Right ventricle myocardium inferior (tissue), 1 donor: Measurements from ENCODE around the gene ELF3. TPM values are rescaled to one million over a fixed set of nuclear protein-coding genes. Genes with fewer than 3 reads are reported as not detected.
"Not testable (repeated sequence)": the region's sequence is repeated elsewhere in the genome, so short reads cannot be mapped to it uniquely, and the experiment has no call there.

Experiments used
- ATAC-seq: fragments of 200-7000 bp; cut with Tn5 transposase; one replicate; pipeline ENCODE4 v1.9.1; 2020; ENCODE audit warnings: mild to moderate bottlenecking, moderate library complexity
- DNase-seq: peaks from one replicate; pipeline ENCODE4 v3.0.0; 2021; ENCODE audit errors: missing footprints
- intact Hi-C: fragments of 100-400 bp; cut with DNase I; formaldehyde crosslinking; loops from one replicate; pipeline ENCODE4 v1.11.0; 2022
- long read RNA-seq: library from polyadenylated mRNA; unstranded; transcript quantifications from one replicate; pipeline ENCODE4 v2.0.0, GENCODE V29; 2021
- total RNA-seq: library from RNA; stranded (reverse); fragmentation: NEBNext Ultra II Directional; extraction: Animal tissue kit (Norgen Biotek cat#: 25700); gene quantifications from one replicate; pipeline ENCODE4 v1.2.1, GENCODE V29; 2021
- donor health status: DM: no; HTN: yes; CAD: no; lungs with severe emphysema.

Gene ELF3
- 0.54 TPM for total RNA-seq
- long read RNA-seq = 0 reads

DNA sequence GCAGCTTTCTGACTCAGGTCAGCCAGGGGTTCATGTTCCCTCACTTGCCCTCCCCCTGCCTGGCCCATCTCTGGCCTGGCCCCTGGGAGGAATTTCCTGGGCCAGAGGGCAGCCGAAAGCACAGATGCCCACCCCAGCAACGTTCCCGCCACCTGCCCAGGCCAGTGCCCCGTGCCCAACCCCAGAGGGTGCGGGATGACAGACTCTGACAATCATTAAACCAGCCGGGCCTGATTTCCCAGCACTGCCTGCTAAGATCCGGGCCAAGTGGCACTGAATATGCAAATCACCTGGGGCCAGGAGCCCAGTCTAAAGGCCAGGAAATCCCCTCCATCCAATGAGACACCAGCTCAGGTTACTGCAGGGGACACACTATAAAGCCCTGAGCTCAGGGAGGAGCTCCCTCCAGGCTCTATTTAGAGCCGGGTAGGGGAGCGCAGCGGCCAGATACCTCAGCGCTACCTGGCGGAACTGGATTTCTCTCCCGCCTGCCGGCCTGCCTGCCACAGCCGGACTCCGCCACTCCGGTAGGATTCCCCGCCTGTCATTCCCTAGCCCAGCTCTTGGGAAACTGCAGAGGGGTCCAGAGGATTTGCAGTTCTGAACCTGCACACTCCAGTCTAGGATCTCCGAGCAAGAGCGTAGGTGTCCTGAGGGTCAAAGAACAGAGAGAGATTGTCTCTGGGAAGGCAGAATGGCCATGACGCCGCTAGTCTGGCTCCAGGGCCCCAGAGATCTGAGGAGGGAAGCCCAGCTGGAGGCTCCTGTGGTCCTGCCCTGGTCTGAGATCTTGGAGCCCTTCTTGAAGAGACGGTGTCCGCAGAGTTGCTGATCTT is at the start of gene ELF3:
Gene ELF3 (plus strand): TSS at position 408 of the 836 bp plus-strand sequence. CDS start 550 bp downstream, outside the sequence.
- ATAC-seq (peak; percentile 29), DNase-seq (no peak)
- intact Hi-C loops = loop anchor here (5.0 kb wide), 1 partner anchor 122 kb away; no protein-coding TSS in a partner anchor

DNA sequence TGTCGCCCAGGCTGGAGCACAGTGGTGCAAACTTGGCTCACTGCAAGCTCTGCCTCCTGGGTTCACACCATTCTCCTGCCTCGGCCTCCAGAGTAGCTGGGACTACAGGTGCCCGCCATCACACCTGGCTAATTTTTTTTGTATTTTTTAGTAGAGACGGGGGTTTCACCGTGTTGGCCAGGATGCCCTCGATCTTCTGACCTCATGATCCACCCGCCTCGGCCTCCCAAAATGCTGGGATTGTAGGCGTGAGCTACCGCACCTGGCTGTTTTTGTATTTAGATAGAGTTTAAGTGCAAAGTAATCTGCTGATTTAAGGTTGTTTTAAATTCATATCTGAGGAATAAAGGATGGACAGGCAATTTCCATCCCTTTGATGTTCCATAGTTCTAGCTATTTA is 48.0 kb upstream of the ELF3 start:
- ATAC-seq, intact Hi-C loops, DNase-seq: not testable (repeated sequence)

DNA sequence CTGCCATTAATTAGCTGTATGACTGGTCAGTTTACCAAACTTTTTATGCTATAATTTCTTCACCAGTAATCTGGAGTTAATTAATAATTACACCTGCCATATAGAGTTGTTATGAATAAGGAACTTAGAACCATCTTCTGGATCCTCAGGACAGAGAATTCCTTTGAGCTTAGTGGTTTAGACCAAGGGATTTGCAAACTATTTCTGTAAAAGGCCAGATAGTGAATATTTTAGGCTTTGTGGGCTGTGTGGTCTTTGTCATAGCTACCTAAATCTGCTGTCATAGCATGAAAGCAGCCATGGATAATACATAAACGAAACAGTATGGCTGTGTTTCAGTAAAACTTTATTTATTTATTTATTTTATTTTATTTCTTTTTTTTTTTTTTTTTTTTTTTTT is 46.1 kb upstream of the ELF3 start:
- ATAC-seq (no peak), DNase-seq (no peak)
- intact Hi-C loops = no loop called here

DNA sequence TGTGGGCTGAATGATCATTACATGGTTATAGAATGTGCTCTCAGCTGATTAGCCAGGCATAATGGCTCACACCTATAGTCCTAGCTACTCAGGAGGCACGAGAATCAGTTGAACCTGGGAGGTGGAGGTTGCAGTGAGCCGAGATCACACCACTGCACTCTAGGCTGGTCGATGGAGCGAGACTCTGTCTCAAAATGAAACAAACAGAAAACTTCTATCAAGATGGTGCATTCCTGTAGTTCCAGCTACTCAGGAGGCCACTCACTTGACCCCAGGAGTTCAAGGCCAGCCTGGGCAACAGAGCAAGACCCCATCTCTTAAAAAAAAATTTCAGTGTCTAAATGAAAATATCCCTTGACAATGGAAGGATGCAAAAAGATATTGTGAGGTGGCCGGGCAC is 44.2 kb upstream of the ELF3 start:
- ATAC-seq (no peak), DNase-seq (no peak)
- intact Hi-C loops = loop anchor here (5.0 kb wide), 1 partner anchor 259 kb away; no protein-coding TSS in a partner anchor

DNA sequence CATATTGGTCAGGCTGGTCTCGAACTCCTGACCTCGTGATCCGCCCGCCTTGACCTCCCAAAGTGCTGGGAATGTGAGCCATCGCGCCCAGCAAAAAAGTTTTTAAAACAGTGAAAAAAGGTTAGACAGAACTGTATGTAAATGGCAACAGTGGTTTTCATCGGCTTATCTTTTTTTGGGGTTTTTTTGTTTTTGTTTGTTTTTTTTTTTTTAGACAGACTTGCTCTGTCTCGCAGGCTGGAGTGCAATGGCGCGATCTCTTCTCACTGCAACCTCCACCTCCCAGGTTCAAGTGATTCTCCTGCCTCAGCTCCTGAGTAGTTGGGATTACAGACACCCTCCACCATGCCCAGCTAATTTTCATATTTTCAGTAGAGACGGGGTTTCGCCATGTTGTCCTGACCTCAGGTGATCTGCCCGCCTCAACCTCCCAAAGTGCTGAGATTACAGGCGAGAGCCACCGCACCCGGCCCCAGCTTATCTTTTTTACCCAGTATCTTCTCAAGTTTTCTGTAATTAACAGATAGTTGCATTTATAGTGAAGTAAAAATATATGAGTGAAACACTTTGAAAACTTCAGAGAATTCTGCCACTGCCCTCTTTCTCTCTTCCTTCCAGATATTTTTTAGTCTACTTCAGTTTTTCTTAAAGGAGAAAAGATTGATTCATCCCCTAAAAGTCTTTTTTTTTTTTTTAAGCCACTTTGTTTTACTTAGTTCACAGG is 42.0 kb upstream of the ELF3 start:
- intact Hi-C loops = loop anchor here (5.0 kb wide), 1 partner anchor 261 kb away; no protein-coding TSS in a partner anchor
- no peak for DNase-seq
- ATAC-seq = no peak

DNA sequence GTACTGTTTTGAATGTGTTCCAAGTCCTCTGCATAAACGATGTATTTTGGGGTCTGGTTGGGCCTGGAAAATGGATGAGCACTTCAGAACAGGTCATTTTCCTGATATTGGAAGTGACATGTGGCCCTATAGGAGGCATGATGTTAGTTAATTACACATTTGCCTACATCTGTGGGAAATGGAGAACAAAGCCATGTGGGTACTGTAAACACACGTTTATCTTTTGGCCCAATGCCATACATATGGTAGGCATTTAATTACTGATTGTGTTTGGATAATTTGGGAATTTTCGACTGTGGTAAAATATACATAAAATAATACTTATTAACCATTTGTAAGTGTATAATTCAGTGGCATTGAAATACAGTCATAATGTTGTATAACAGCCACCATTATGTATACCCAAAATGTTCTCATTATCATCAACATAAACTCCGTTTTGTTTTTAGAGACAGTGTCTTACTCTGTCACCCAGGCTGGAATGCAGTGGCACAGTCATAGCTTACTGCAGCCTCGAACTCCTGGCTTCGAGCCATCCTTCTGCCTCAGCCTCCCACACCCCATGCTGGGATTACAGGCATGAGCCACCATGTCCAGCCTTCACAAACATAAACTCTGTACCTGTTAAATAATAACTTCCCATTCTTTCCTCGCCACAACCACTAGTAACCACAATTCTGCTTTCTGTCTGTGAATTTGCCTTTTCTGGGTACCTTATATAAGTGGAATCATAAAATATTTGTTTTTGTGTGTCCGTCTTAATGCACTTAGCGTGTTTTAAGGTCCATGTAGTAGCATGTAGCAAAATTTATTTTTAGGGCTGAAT is 39.8 kb upstream of the ELF3 start:
- intact Hi-C loops = loop anchor here (5.0 to 10.0 kb wide), 2 partner anchors 143 to 436 kb away; partner anchors contain the start of genes IPO9 and NAV1
- DNase-seq (no peak), ATAC-seq (no peak)

DNA sequence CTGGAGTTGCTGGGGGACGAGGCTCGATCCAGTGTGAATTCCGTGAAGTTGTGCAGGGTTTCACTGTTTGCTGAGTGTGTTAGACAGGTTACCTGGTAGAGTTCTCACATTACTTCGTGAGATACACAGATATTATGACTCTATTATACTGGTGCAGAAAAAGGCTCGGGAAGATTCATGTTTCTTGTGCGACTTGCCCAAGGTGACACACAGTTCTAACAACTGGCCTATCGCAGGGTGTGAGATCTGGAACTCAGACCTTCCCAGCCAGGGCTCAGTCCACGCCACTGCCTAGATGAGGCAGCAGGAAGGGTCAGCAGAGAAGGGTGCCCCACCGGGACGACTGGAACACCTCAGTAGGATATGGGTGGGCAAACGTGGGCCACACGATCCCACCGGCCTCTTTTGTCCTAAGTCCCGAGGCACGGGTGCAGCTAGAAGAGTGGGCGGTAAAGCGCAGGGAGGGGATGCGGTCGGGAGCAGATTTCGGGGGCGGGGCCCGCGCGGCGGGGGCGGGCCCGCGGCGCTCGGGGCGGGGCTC is 28.2 kb upstream of the ELF3 start:
- ATAC-seq (no peak), DNase-seq (peak; percentile 88)
- intact Hi-C loops = no loop called here

DNA sequence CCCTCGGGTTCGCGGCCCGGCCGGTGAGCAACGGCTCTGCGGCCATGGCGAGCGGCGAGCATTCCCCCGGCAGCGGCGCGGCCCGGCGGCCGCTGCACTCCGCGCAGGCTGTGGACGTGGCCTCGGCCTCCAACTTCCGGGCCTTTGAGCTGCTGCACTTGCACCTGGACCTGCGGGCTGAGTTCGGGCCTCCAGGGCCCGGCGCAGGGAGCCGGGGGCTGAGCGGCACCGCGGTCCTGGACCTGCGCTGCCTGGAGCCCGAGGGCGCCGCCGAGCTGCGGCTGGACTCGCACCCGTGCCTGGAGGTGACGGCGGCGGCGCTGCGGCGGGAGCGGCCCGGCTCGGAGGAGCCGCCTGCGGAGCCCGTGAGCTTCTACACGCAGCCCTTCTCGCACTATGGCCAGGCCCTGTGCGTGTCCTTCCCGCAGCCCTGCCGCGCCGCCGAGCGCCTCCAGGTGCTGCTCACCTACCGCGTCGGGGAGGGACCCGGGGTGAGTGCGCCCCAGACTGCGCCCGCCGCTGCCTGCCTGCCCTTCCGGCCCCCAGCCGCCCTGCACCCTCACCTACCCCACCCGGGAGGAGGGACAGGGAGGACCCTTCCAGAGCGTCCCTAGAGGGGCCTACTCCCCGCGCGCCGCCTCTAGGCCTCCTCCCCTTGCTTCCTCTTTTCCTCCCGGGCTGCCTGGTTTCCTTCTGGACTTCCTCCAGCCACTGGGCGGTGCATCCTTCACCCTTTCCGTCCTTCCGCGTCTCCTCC is 27.6 kb upstream of the ELF3 start, which contains the start of gene RNPEP:
Gene RNPEP (plus strand): TSS at position 26 of the 757 bp plus-strand sequence. CDS start 19 bp downstream, at position 45.
- intact Hi-C loops = no loop called here
- DNase-seq = peak; percentile 89
- peak; percentile 91 for ATAC-seq

DNA sequence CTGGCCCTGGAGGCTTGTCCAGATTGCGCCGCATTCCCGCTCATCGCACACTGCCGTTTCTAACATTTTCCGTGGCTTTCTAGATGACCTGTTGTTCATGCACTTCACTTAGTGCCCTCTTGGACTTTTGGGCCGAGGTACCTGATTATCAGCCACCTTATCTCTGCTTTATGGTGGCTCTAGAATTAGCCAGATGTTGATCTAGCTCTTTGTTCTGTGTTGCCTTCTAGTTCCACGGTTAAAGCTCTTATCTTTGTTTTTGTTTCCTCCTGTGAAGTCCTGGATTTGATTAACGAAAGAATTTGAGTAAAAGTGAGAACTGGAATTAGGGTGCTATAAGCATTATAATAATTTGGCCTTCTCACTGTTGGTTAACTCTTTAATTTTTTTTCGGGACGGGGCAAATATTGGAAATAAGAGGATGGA is 27.0 kb upstream of the ELF3 start:
- no peak for DNase-seq
- ATAC-seq = no peak
- intact Hi-C loops = no loop called here

DNA sequence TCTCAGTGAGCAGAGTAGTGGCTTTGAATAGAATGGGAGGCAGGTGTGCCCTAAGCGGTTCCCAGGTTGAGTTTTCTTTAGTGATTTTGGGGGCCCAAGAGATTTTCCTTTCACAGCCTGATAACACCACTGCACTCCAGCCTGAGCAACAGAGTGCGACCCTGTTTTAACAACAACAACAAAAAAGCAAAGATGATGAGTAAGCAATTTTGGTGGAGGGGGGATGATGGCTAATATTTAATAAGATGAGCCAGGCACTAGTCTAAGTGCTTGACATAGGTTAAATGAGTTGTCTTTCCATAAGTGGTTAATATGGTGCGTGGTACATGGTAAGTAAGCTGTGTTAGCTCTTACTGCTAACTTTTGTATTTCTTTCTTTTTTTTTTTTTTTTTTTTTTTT is 25.9 kb upstream of the ELF3 start:
- DNase-seq (no peak), ATAC-seq (no peak)
- intact Hi-C loops = no loop called here

DNA sequence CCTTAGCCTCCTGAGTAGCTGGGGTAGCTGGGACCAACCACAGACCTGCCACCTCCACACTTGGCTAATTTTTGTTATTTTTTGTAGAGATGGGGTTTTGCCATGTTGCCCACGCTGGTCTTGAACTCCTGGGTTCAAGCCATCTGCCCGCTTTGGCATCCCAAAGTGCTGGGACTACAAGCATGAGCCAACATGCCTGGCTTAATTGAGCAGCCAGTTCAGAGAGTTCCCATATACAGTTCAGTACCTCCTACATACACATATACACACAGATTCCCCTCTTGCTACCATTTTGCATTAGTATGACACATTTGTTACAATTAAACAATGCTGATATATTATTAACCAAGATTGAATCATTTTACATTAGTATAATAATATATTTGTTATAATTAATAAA is 25.0 kb upstream of the ELF3 start:
- DNase-seq (no peak), ATAC-seq (no peak)
- intact Hi-C loops = no loop called here

DNA sequence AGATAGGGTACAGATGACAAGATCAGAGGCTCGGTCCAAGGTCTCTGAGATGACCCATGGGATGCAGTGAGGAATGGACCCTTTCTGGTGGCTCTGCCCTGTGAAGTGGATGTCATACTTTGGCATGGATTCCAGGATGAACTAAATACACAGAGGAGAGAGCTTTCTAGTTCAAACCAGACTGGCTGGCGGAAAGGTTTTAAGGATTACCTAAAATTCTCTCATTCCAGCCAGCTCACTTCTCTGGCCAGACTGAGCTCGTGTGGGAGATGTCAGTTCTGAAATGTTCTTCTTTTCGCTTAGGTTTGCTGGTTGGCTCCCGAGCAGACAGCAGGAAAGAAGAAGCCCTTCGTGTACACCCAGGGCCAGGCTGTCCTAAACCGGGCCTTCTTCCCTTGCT is 21.8 kb upstream of the ELF3 start:
- intact Hi-C loops = no loop called here
- DNase-seq = no peak
- no peak for ATAC-seq

DNA sequence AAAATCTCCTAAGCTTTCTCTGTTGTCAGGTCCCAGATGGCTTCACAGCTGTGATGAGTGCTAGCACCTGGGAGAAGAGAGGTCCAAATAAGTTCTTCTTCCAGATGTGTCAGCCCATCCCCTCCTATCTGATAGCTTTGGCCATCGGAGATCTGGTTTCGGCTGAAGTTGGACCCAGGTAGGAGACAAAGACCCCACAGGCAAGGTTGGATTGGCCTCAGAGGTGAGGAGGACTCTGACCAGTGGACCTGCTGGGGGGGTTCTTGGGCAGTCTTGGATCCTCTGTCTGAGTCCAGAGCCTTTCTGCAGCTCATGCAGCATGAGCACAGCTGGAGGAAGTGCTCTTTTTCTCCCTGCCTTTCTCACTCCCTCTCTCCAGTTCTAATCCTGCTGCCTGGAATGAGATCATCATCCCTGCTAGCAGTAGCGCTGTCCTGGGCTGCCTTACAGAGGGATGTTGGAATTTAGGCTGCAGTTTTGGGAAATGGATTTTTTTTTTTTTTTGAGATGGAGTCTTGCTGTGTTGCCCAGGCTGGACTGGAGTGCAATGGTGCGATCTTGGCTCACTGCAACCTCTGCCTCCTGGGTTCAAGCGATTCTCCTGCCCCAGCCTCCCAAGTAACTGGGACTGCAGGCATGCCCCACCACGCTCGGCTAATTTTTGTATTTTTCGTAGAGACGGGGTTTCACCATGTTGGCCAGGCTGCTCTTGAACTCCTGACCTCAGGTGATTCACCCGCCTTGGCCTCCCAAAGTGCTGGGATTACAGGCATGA is 20.8 kb upstream of the ELF3 start:
- DNase-seq (no peak), ATAC-seq (no peak)
- intact Hi-C loops = no loop called here

DNA sequence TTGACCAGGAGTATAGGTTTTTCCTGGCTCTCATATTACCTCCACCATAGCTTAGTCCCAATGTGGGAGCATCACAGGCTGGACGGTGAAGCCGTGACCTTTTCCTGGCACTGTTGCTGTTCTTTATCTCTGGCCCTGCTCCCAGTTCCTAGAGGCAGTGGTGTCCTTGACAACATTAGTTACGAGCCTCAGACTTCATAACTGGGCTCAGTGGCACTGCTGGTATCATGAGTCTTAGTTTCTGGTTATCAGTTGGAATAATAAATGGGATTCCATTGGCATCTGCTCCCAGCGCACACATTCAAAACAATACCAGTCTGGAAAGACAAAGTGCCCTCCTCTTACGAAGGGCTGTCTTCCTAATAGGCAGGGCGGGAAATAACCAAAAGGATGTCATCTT is 20.0 kb upstream of the ELF3 start:
- ATAC-seq (peak; percentile 90), DNase-seq (no peak)
- intact Hi-C loops = no loop called here

DNA sequence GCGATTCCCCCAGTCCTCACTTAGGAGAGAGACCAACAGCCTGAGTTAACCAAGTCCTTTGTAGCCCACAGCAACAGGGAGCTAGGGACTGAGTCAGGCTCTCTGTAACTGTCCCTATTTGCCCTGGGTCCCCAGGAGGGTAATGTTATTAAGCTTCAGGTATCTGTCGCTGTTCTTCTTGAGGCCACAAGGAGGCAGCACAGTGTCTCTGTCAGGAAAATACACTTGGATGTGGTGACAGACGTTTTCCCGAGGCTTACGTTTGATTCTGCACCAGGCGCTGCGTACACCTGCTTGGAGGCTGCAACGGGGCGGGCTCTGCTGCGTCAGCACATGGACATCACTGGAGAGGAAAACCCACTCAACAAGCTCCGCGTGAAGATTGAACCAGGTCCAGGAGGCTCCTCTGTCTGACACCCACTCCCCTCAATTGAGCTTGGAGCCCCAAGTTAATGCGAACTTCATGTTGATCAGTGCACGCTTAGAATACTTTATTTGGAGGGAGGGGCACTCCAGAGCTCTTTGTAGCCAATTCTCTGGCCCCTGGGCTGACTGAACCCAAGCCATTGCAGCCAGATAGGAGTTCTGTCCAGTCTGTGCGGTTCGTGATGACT is 10.7 kb upstream of the ELF3 start:
- intact Hi-C loops = no loop called here
- no peak for DNase-seq

DNA sequence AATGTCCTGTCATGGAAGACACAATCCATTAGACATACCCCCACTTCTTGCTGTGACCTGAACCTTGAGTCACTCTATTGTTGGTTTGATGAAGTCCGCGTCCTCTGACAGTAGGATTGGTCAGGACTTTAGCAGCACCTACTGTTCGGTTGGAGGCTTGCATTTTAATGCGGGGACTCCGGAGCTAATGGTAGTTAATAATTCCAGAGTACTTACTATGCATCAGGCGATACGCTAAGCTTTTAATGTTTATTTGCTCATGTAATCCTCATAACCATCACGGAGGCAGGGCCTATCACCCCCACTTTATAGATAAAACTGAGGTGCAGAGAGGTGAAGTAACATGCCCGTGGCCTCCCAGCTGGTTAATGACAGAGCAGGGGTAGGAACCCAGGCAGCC is 7.9 kb upstream of the ELF3 start:
- intact Hi-C loops = no loop called here
- ATAC-seq (no peak), DNase-seq (no peak)

More for the DNA sequence above, 10.7 kb upstream of the ELF3 start:
- ATAC-seq = peak; percentile 52

DNA sequence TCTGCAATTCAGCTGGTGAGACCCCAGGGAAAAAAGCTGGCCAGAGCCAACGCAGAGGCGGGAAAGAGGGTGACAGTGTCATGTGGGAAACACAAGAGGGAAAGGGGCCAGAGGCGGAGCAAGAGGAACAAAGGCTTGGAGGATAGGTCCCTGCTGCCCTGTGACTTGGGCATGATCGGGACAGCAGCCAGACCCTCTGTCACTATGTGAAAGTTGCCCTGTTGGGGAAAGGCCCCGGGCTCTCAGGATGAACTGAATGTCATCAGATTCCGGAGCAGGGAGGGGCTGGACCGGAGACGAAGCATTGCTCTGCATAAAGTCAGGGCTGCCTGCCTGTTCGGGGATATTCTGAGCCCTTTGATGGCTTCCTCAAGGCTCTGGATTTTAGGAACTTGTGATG is 5.7 kb upstream of the ELF3 start:
- ATAC-seq (no peak), DNase-seq (no peak)
- intact Hi-C loops = no loop called here
